Right cardiac atrium (tissue), 5 donors: ENCODE results near the gene PDK1. TPM values are rescaled to one million over a fixed set of nuclear protein-coding genes. Genes with fewer than 3 reads are reported as not detected.
A peak's percentile ranks its signal among the peaks of the same experiment; 100 is the strongest.

Experiments
- ATAC-seq, 2 donors: fragments of 200-7000 bp; cut with Tn5 transposase; one replicate each; pipeline versions ENCODE4 v1.8.0 to v1.9.1; 2020; ENCODE audit warnings: moderate library complexity in 2 of 2, mild to moderate bottlenecking in 1 of 2
- DNase-seq, 3 donors: peaks; one replicate each; pipeline ENCODE4 v3.0.0-alpha.2; 2020
- H3K27ac ChIP-seq: one replicate; pipeline ENCODE4 v1.5.1; 2013; ENCODE audit warnings: mild to moderate bottlenecking, low read length, control low read depth, moderate library complexity
- H3K27me3 ChIP-seq: one replicate; pipeline ENCODE4 v1.6.1; 2013; ENCODE audit not compliant: control insufficient read depth, insufficient read depth
- H3K4me1 ChIP-seq: one replicate; pipeline ENCODE4 v1.6.1; 2013; ENCODE audit warnings: low read length; ENCODE audit not compliant: control insufficient read depth, insufficient read depth
- H3K4me3 ChIP-seq: one replicate; pipeline ENCODE4 v1.5.1; 2013; ENCODE audit warnings: low read length, control low read depth
- H3K9me3 ChIP-seq: one replicate; pipeline ENCODE4 v1.6.1; 2013; ENCODE audit warnings: low read length; ENCODE audit not compliant: control insufficient read depth
- WGBS: extraction: QIAGEN DNeasy Blood & Tissue Kit; methylation state at CpG from one replicate; pipeline ENCODE4 v1.1.7; 2013; 5-methylcytosine and 5-hydroxymethylcytosine counted together
- intact Hi-C, 4 donors: fragments of 100-400 bp; cut with DNase I; formaldehyde crosslinking; loops; one replicate each; pipeline versions ENCODE4 v1.11.0 to v1.14.0; 2022 to 2023
- long read RNA-seq, 4 donors: library from polyadenylated mRNA; unstranded; transcript quantifications; one replicate each; pipeline ENCODE4 v2.0.0, GENCODE V29; 2020 to 2021
- polyA plus RNA-seq: library from polyadenylated mRNA; stranded (reverse); fragments of 200-250 nt; gene quantifications from one replicate; pipeline ENCODE4 v1.2.3, GENCODE V29; 2013
- total RNA-seq, 4 donors: library from RNA; stranded (reverse); fragmentation: NEBNext Ultra II Directional; extraction: Animal tissue kit (Norgen Biotek cat#: 25700); gene quantifications; one replicate each; pipeline ENCODE4 v1.2.1, GENCODE V29; 2021
- donor health status: healthy with polysubstance abuse.
- donor health status: DM: no; HTN: yes; CAD: no.
- donor health status: DM: no; HTN: no; CAD: no.
- donor health status: DM: no; HTN: yes; CAD: no; lungs with severe emphysema.
- donor health status: DM: yes; HTN: yes; CAD: no.

PDK1 gene
- total RNA-seq, result 10 to 100 TPM; 35.1 to 43.4 (median 40.3) TPM
- polyA plus RNA-seq, result 10.6 TPM
- long read RNA-seq, donor 1, full-length matches to known transcripts, result 19 of 24 reads
- long read RNA-seq, donor 1, partial matches to known transcripts, result 0 of 24 reads
- long read RNA-seq, donor 1, other reads (novel, unspliced or antisense), result 5 of 24 reads
- long read RNA-seq, donor 2, full-length matches to known transcripts, result 3 of 10 reads
- long read RNA-seq, donor 2, partial matches to known transcripts, result 1 of 10 reads
- long read RNA-seq, donor 2, other reads (novel, unspliced or antisense), result 6 of 10 reads
- long read RNA-seq, donor 3, full-length matches to known transcripts, result 75 of 114 reads
- long read RNA-seq, donor 3, partial matches to known transcripts, result 7 of 114 reads
- long read RNA-seq, donor 3, other reads (novel, unspliced or antisense), result 32 of 114 reads
- long read RNA-seq, donor 4, full-length matches to known transcripts, result 9 of 19 reads
- long read RNA-seq, donor 4, partial matches to known transcripts, result 2 of 19 reads
- long read RNA-seq, donor 4, other reads (novel, unspliced or antisense), result 8 of 19 reads

GRCh38 chr2:172555522-172556283, at the start of gene PDK1:
TSS of gene PDK1 (plus strand) at chr2:172556090. CDS start at chr2:172556151, 61 bp downstream.
- Histone ChIP-seq H3K27ac (peak within 1 kb of the TSS; percentile 86), H3K4me3 (peak within 1 kb of the TSS; percentile 74), H3K9me3 (no peaks in the 10 kb centered on the region), H3K4me1 (peaks cover 1% of the 10 kb centered on the region), H3K27me3 (no peaks in the 10 kb centered on the region)
- WGBS, result under 1% methylated on average over 88 of the region's 88 CpGs
- DNase-seq (peak; percentile 89 to 96 (median 95)), ATAC-seq (peak; percentile 98)
- intact Hi-C loops, result no loop called here

- H3K27me3 ChIP-seq, result no peaks in the 10 kb centered on the region
- DNase-seq (no peak), ATAC-seq (no peak)
- 99% methylated on average over 4 of the region's 4 CpGs for WGBS
- no peak overlapping the region for H3K4me3 ChIP-seq
- no peaks in the 10 kb centered on the region for H3K4me1 ChIP-seq
- no peak overlapping the region for H3K27ac ChIP-seq
- intact Hi-C loops, result no loop called here
- peaks cover 2% of the 10 kb centered on the region for H3K9me3 ChIP-seq
Observed at GRCh38 chr2:172507199-172507598, 48.7 kb upstream of the PDK1 start.

- ATAC-seq (no peak), DNase-seq (no peak)
- H3K9me3 ChIP-seq, result peaks cover 2% of the 10 kb centered on the region
- 81% methylated on average over 6 of the region's 6 CpGs for WGBS
- H3K4me3 ChIP-seq, result no peak overlapping the region
- intact Hi-C loops, result no loop called here
- H3K27ac ChIP-seq, result no peak overlapping the region
- H3K27me3 ChIP-seq, result no peaks in the 10 kb centered on the region
- H3K4me1 ChIP-seq, result no peaks in the 10 kb centered on the region
Observed at GRCh38 chr2:172510088-172510487, 45.8 kb upstream of the PDK1 start.

- Histone ChIP-seq H3K9me3 (peaks cover 2% of the 10 kb centered on the region), H3K4me3 (no peak overlapping the region), H3K27ac (no peak overlapping the region), H3K4me1 (no peaks in the 10 kb centered on the region), H3K27me3 (no peaks in the 10 kb centered on the region)
- DNase-seq (no peak), ATAC-seq (no peak)
- intact Hi-C loops, result no loop called here
- 92% methylated on average over 5 of the region's 5 CpGs for WGBS
Observed at GRCh38 chr2:172510548-172510947, 45.3 kb upstream of the PDK1 start.

GRCh38 chr2:172512810-172513523, 42.9 kb upstream of the PDK1 start:
- H3K27ac ChIP-seq, result no peak overlapping the region
- H3K27me3 ChIP-seq, result no peaks in the 10 kb centered on the region
- H3K4me1 ChIP-seq, result no peaks in the 10 kb centered on the region
- DNase-seq (no peak), ATAC-seq (no peak)
- WGBS, result 91% methylated on average over 5 of the region's 5 CpGs
- H3K4me3 ChIP-seq, result no peak overlapping the region
- peaks cover 2% of the 10 kb centered on the region for H3K9me3 ChIP-seq
- intact Hi-C loops, result no loop called here

- no peak overlapping the region for H3K27ac ChIP-seq
- no peak overlapping the region for H3K4me3 ChIP-seq
- 91% methylated on average over 6 of the region's 6 CpGs for WGBS
- no peaks in the 10 kb centered on the region for H3K27me3 ChIP-seq
- intact Hi-C loops, result no loop called here
- no peaks in the 10 kb centered on the region for H3K4me1 ChIP-seq
- ATAC-seq (no peak), DNase-seq (no peak)
- peaks cover 2% of the 10 kb centered on the region for H3K9me3 ChIP-seq
Observed at GRCh38 chr2:172513524-172513900, 42.4 kb upstream of the PDK1 start.

GRCh38 chr2:172513935-172514586, 41.8 kb upstream of the PDK1 start:
- peak; percentile 44 to 75 (median 74) for DNase-seq
- 49% methylated on average over 15 of the region's 15 CpGs for WGBS

GRCh38 chr2:172516299-172516698, 39.6 kb upstream of the PDK1 start:
- ATAC-seq (no peak), DNase-seq (no peak)
- intact Hi-C loops, result no loop called here
- Histone ChIP-seq H3K27me3 (no peaks in the 10 kb centered on the region), H3K27ac (no peak overlapping the region), H3K4me1 (no peaks in the 10 kb centered on the region), H3K9me3 (peaks cover 1% of the 10 kb centered on the region), H3K4me3 (no peak overlapping the region)
- WGBS, result 56% methylated on average over 1 of the region's 1 CpG

More at GRCh38 chr2:172513935-172514586, 41.8 kb upstream of the PDK1 start:
- intact Hi-C loops, result no loop called here
- ATAC-seq, result peak; percentile 83 to 91
- peaks cover 2% of the 10 kb centered on the region for H3K9me3 ChIP-seq
- H3K27ac ChIP-seq, result peak overlapping the region; percentile 48
- no peak overlapping the region for H3K4me3 ChIP-seq
- H3K27me3 ChIP-seq, result no peaks in the 10 kb centered on the region
- H3K4me1 ChIP-seq, result no peaks in the 10 kb centered on the region

GRCh38 chr2:172518995-172519394, 36.9 kb upstream of the PDK1 start:
- Histone ChIP-seq H3K27ac (no peak overlapping the region), H3K4me3 (no peak overlapping the region), H3K9me3 (no peaks in the 10 kb centered on the region), H3K27me3 (no peaks in the 10 kb centered on the region), H3K4me1 (no peaks in the 10 kb centered on the region)
- DNase-seq, result no peak
- intact Hi-C loops, result no loop called here
- ATAC-seq, result no peak

- no peak for DNase-seq
- no peak overlapping the region for H3K27ac ChIP-seq
- WGBS, result 95% methylated on average over 4 of the region's 4 CpGs
- H3K9me3 ChIP-seq, result no peaks in the 10 kb centered on the region
- H3K27me3 ChIP-seq, result no peaks in the 10 kb centered on the region
- H3K4me1 ChIP-seq, result no peaks in the 10 kb centered on the region
- ATAC-seq, result no peak
- no peak overlapping the region for H3K4me3 ChIP-seq
- intact Hi-C loops, result no loop called here
Observed at GRCh38 chr2:172525601-172526000, 30.3 kb upstream of the PDK1 start.
